Measurements from ENCODE around the gene AP3D1.
"Not testable (repeated sequence)": the region's sequence is repeated elsewhere in the genome, so short reads cannot be mapped to it uniquely, and the experiment has no call there.

Gene AP3D1

GRCh38 chr19:2151339-2152229 is at the start of gene AP3D1:
Gene AP3D1, minus strand, starts transcription at chr19:2151566. Its CDS starts 232 bp downstream, at chr19:2151334.
- peak; percentile 99 for DNase-seq (ENCODE audit: low read depth, low spot score)

- DNase-seq (ENCODE audit: low read depth, low spot score), result not testable (repeated sequence)
These were observed 49.4 kb upstream of the AP3D1 start for GRCh38 chr19:2200624-2201294.

- DNase-seq (ENCODE audit: low read depth, low spot score), result no peak
These were observed 48.7 kb upstream of the AP3D1 start for GRCh38 chr19:2199861-2200623.

- no peak for DNase-seq (ENCODE audit: low read depth, low spot score)
These were observed 47.8 kb upstream of the AP3D1 start for GRCh38 chr19:2199215-2199614.

GRCh38 chr19:2198317-2198716 is 47.0 kb upstream of the AP3D1 start:
- no peak for DNase-seq (ENCODE audit: low read depth, low spot score)

- no peak for DNase-seq (ENCODE audit: low read depth, low spot score)
These were observed 45.9 kb upstream of the AP3D1 start for GRCh38 chr19:2197270-2197669.

- DNase-seq (ENCODE audit: low read depth, low spot score), result no peak
These were observed 44.5 kb upstream of the AP3D1 start for GRCh38 chr19:2195914-2196313.

GRCh38 chr19:2195361-2195760 is 44.0 kb upstream of the AP3D1 start:
- no peak for DNase-seq (ENCODE audit: low read depth, low spot score)

GRCh38 chr19:2194513-2195078 is 43.2 kb upstream of the AP3D1 start:
- DNase-seq (ENCODE audit: low read depth, low spot score), result no peak

- DNase-seq (ENCODE audit: low read depth, low spot score), result no peak
These were observed 42.4 kb upstream of the AP3D1 start for GRCh38 chr19:2193807-2194206.

- DNase-seq (ENCODE audit: low read depth, low spot score), result no peak
These were observed 41.5 kb upstream of the AP3D1 start for GRCh38 chr19:2192862-2193261.

- DNase-seq (ENCODE audit: low read depth, low spot score), result no peak
These were observed 40.3 kb upstream of the AP3D1 start for GRCh38 chr19:2191456-2192310.

- no peak for DNase-seq (ENCODE audit: low read depth, low spot score)
These were observed 39.6 kb upstream of the AP3D1 start for GRCh38 chr19:2190848-2191455.

- no peak for DNase-seq (ENCODE audit: low read depth, low spot score)
These were observed 38.5 kb upstream of the AP3D1 start for GRCh38 chr19:2189880-2190279.

GRCh38 chr19:2188708-2189385 is 37.5 kb upstream of the AP3D1 start:
- no peak for DNase-seq (ENCODE audit: low read depth, low spot score)

- DNase-seq (ENCODE audit: low read depth, low spot score), result no peak
These were observed 35.8 kb upstream of the AP3D1 start for GRCh38 chr19:2187159-2187558.

- peak; percentile 68 for DNase-seq (ENCODE audit: low read depth, low spot score)
These were observed 34.9 kb upstream of the AP3D1 start for GRCh38 chr19:2186071-2186846.

GRCh38 chr19:2185734-2186070 is 34.3 kb upstream of the AP3D1 start:
- DNase-seq (ENCODE audit: low read depth, low spot score), result no peak

- DNase-seq (ENCODE audit: low read depth, low spot score), result no peak
These were observed 33.1 kb upstream of the AP3D1 start for GRCh38 chr19:2184422-2184975.

Measured in brain pericyte (primary cell).